Adipocyte (in vitro differentiated cells): ENCODE measurements around the gene OBP2A.

ENCODE experiments used
- DNase-seq: peaks from one replicate; pipeline ENCODE4 v3.0.0-alpha.2; 2015; ENCODE audit warnings: low read depth
- H3K27me3 ChIP-seq: replicated peaks from 2 replicates; pipeline ENCODE4 v1.7.0; 2013; ENCODE audit warnings: mild to moderate bottlenecking, low read length, moderate library complexity; ENCODE audit not compliant: control insufficient read depth, insufficient read depth
- H3K36me3 ChIP-seq: 2 replicates; pipeline ENCODE4 v1.7.0; 2013; ENCODE audit warnings: low read length, mild to moderate bottlenecking, moderate library complexity; ENCODE audit not compliant: control insufficient read depth, insufficient read depth, severe bottlenecking
- H3K4me1 ChIP-seq: 2 replicates; pipeline ENCODE4 v1.7.0; 2013; ENCODE audit warnings: mild to moderate bottlenecking, low read length, moderate library complexity; ENCODE audit not compliant: control insufficient read depth, insufficient read depth
- H3K4me3 ChIP-seq: 2 replicates; pipeline ENCODE4 v1.7.0; 2013; ENCODE audit warnings: mild to moderate bottlenecking, low read length, moderate library complexity
- H3K9ac ChIP-seq: 2 replicates; pipeline ENCODE4 v1.7.0; 2013; ENCODE audit warnings: mild to moderate bottlenecking, low read length, moderate library complexity
- H3K9me3 ChIP-seq: 2 replicates; pipeline ENCODE4 v1.7.0; 2013; ENCODE audit warnings: mild to moderate bottlenecking, low read length, moderate library complexity; ENCODE audit not compliant: control insufficient read depth

The OBP2A gene

GRCh38 chr9:135586601-135587109, 40.7 kb downstream of the OBP2A start:
- no peak overlapping the region for H3K4me3 ChIP-seq
- DNase-seq: no peak

GRCh38 chr9:135587658-135588057, 41.7 kb downstream of the OBP2A start:
- no peak for DNase-seq
- no peaks in the 10 kb centered on the region for H3K4me1 ChIP-seq
- peaks cover 17% of the 10 kb centered on the region for H3K27me3 ChIP-seq
- H3K9ac ChIP-seq: no peak overlapping the region
- no peaks in the 10 kb centered on the region for H3K9me3 ChIP-seq
- no peak overlapping the region for H3K4me3 ChIP-seq
- H3K36me3 ChIP-seq: no peaks in the 10 kb centered on the region

More at GRCh38 chr9:135586601-135587109, 40.7 kb downstream of the OBP2A start:
- Histone ChIP-seq H3K9me3 (no peaks in the 10 kb centered on the region), H3K4me1 (no peaks in the 10 kb centered on the region), H3K36me3 (no peaks in the 10 kb centered on the region), H3K27me3 (peaks cover 18% of the 10 kb centered on the region), H3K9ac (no peak overlapping the region)

- no peak for DNase-seq
- Histone ChIP-seq H3K27me3 (peaks cover 17% of the 10 kb centered on the region), H3K9ac (no peak overlapping the region), H3K4me3 (no peak overlapping the region), H3K9me3 (no peaks in the 10 kb centered on the region), H3K4me1 (no peaks in the 10 kb centered on the region), H3K36me3 (no peaks in the 10 kb centered on the region)
Measured at GRCh38 chr9:135588371-135588770, 42.4 kb downstream of the OBP2A start.

GRCh38 chr9:135588886-135589595, 43.1 kb downstream of the OBP2A start:
- H3K36me3 ChIP-seq: no peaks in the 10 kb centered on the region
- H3K4me3 ChIP-seq: no peak overlapping the region
- H3K9me3 ChIP-seq: no peaks in the 10 kb centered on the region
- H3K9ac ChIP-seq: no peak overlapping the region
- H3K4me1 ChIP-seq: no peaks in the 10 kb centered on the region
- DNase-seq: no peak
- peaks cover 17% of the 10 kb centered on the region for H3K27me3 ChIP-seq

GRCh38 chr9:135589596-135590485, 43.9 kb downstream of the OBP2A start:
- Histone ChIP-seq H3K27me3 (peaks cover 17% of the 10 kb centered on the region), H3K4me1 (no peaks in the 10 kb centered on the region), H3K4me3 (no peak overlapping the region), H3K9me3 (peaks cover 4% of the 10 kb centered on the region), H3K9ac (no peak overlapping the region), H3K36me3 (no peaks in the 10 kb centered on the region)
- no peak for DNase-seq

- Histone ChIP-seq H3K9me3 (peaks cover 9% of the 10 kb centered on the region), H3K4me1 (no peaks in the 10 kb centered on the region), H3K9ac (no peak overlapping the region), H3K36me3 (no peaks in the 10 kb centered on the region), H3K27me3 (peaks cover 17% of the 10 kb centered on the region), H3K4me3 (no peak overlapping the region)
- DNase-seq: no peak
Measured at GRCh38 chr9:135590486-135591079, 44.7 kb downstream of the OBP2A start.

- no peaks in the 10 kb centered on the region for H3K36me3 ChIP-seq
- H3K9me3 ChIP-seq: peaks cover 21% of the 10 kb centered on the region
- H3K4me1 ChIP-seq: no peaks in the 10 kb centered on the region
- peaks cover 20% of the 10 kb centered on the region for H3K27me3 ChIP-seq
- no peak overlapping the region for H3K9ac ChIP-seq
- no peak for DNase-seq
- no peak overlapping the region for H3K4me3 ChIP-seq
Measured at GRCh38 chr9:135591506-135592330, 45.8 kb downstream of the OBP2A start.

GRCh38 chr9:135592331-135592590, 46.3 kb downstream of the OBP2A start:
- Histone ChIP-seq H3K4me1 (no peaks in the 10 kb centered on the region), H3K36me3 (no peaks in the 10 kb centered on the region), H3K27me3 (peaks cover 23% of the 10 kb centered on the region), H3K4me3 (no peak overlapping the region), H3K9me3 (peaks cover 23% of the 10 kb centered on the region), H3K9ac (no peak overlapping the region)
- DNase-seq: no peak

GRCh38 chr9:135592625-135593024, 46.7 kb downstream of the OBP2A start:
- Histone ChIP-seq H3K9ac (no peak overlapping the region), H3K27me3 (peaks cover 27% of the 10 kb centered on the region), H3K36me3 (no peaks in the 10 kb centered on the region)

GRCh38 chr9:135596211-135596610, 50.3 kb downstream of the OBP2A start:
- no peaks in the 10 kb centered on the region for H3K4me1 ChIP-seq
- H3K27me3 ChIP-seq: peaks cover 38% of the 10 kb centered on the region
- no peaks in the 10 kb centered on the region for H3K36me3 ChIP-seq
- no peak for DNase-seq
- no peak overlapping the region for H3K9ac ChIP-seq
- no peak overlapping the region for H3K4me3 ChIP-seq
- H3K9me3 ChIP-seq: peaks cover 23% of the 10 kb centered on the region

More at GRCh38 chr9:135592625-135593024, 46.7 kb downstream of the OBP2A start:
- DNase-seq: no peak
- H3K9me3 ChIP-seq: peaks cover 23% of the 10 kb centered on the region
- no peaks in the 10 kb centered on the region for H3K4me1 ChIP-seq
- H3K4me3 ChIP-seq: no peak overlapping the region
